Activated CD4-positive, alpha-beta T cell treated with anti-CD3 and anti-CD28 coated beads, Interleukin-2, amount 50 U/mL, for 4 hours (primary cell): ENCODE measurements around the gene ARHGAP24.
"Not testable (repeated sequence)": the region's sequence is repeated elsewhere in the genome, so short reads cannot be mapped to it uniquely, and the experiment has no call there.

Source experiments
- DNase-seq, 2 experiments: peaks; one replicate each; pipeline ENCODE4 v3.0.0-alpha.2; 2020

Gene ARHGAP24

GRCh38 chr4:85826060-85826678, 351.2 kb downstream of the ARHGAP24 start:
- DNase-seq = no peak

DNA sequence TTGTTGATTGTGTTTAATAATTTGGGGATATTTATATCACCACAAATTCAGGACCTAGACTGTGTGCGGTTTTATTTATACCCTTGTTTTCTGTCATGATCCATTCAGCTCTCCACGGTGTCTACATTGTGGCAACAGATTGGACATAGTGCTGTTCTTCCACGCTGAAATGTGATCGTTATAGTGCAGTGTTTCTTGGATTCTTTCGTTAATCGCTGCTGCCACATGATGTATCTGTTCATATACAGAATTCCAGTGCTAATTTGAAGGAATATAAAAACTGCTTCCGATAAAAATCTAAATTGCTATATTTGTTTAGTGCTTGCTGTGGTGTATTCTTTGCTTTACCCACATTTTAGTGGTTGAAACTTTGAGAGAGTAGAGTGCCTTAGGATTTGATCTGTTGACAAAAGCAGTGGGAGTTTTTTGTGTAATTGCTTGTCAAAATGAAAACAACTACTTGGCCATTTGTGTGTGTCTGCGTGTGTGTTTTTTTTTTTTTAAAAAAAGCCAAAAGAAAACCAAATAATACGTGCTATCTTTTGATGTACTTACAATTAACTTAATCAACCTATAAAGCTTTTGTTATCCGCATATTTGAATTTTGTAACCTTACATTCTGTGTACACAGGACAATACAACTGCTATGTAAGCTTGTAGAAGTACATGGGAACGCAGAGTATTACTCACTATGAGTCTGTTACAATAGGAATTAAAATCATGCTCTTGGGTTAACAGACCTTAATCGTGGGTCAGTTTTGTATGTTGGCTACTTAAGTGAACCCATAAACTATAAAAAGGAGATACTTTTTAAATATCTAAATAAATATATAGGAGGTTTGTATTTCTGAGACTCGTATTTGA, 353.3 kb downstream of the ARHGAP24 start:
- DNase-seq = no peak

DNA sequence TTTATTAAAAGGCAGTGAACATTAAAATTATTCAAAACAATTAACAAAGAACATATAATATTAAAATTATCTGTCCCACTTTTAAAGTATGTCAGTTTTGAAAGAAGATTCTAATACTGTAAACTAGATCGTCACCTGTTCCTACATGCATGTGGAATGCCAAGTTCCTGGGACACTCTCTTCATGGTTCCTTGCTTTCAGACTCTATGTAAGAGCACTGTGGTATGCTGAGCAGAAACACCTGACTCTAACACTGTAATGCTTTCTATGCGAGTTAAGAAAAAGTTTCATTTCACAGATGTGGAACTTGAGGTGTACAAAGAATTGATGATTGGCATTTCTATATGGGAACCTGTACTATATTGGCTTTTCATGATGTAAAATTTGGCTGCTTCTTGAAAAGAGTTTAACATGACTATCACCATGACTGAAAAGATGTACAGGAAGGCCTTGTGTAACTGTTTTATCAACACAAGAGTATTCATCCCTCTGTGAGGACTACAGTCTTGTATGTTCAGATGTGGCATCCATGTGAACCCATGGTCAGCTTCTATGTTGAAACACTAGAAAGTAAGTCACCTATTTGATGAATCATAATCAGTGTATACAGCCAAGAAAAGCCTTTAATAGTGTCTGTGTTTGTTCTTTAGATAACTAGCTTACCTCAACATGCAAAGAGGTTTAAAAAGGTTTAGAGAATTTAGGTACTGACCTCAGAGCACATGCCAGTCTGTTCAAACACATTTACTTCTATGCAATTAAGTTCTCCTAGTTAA, 354.5 kb downstream of the ARHGAP24 start:
- no peak for DNase-seq

DNA sequence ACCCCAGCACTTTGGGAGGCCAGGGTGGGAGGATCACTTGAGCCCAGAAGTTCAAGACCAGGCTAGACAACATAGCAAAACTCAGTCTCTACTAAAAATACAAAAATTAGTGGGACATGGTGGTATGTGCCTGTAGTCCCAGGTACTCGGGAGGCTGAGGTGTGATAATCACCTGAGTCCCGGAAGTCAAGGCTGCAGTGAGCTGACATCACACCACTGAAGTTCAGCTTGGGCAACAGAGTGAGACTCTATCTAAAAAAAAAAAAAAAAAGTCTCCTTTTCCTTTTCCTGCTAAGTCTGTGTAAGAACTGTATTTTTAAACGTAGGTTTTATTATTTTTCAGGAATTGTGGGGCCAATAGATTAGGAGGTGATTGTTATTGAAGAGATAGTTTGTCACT, 356.7 kb downstream of the ARHGAP24 start:
- DNase-seq = no peak

GRCh38 chr4:85833302-85833701, 358.4 kb downstream of the ARHGAP24 start:
- no peak for DNase-seq

DNA sequence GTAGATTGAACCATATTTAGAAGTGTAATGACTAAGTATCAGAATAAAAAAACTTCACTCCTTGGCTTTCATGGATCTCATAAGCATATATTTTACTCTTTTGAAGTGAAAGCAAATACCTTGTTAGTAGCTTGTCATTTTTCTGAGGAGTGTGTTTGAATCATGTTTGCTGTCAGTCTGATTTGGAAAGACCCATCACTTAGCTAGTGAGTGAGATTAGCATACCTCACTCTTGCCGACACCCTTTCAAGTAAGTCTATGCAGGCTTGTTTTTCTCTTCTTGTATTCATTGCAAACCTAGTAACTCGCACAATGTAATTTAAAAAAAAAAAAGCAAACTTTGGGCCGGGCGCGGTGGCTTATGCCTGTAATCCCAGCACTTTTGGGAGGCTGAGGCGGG, 360.0 kb downstream of the ARHGAP24 start:
- DNase-seq = no peak

DNA sequence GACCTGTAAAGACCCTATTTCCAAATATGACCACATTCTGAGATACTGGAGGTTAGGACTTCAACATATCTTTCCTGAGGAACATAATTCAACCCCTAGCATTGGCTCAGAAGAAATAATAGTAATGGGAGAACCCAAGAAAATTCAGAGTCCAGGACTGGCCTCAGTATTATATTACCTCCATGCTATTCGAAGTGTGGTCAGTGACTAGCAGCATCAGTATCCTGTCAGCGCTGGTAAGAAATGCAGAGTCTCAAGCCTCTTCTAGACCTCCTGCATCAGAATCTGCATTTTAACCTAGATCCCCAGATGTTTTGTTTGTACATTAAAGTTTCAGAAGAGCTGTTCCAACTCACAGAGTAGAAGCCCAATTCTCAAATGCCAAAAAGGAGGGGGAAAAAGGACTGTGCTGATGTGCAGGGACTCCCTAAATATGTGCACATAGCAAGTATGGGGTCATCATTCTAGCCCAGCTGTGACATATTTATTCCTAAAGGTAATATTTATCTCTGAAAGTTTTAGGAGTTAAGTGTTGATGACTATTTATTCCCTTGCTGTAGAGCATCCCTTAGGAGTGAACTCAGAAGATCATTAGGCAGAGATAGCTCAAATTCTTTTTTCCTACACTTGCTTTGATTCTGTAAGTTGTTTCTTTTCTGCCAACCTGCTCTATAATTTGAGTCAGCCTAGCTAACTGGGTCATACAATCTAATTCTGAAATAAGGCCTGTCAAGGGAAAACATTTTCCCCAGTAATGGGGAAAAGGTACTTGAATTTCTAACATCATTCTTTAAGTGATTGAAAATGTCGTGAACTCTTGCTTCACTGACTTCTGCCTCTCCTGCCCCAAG, 361.9 kb downstream of the ARHGAP24 start:
- DNase-seq = no peak

GRCh38 chr4:85837439-85837733, 362.4 kb downstream of the ARHGAP24 start:
- no peak for DNase-seq

GRCh38 chr4:85839981-85840451, 365.1 kb downstream of the ARHGAP24 start:
- DNase-seq = not testable (repeated sequence)

DNA sequence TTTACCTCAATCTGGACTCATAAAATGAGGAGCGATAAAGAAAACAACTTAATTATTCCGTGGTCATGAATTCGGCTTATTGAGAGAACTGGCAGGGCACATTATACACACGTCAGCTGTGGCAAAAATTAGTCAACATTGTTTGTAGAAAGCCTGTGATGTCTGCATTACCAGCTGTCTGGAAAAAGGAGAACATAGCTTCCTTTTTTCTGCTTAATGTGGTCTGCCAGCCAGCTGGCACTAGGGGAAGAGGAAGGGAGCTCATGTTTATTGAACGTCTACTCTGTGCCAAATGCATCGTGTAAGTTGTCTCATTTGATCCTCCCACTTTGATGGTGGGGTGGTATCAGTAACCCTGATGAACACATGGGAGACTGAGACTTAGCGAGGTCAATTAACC, 367.6 kb downstream of the ARHGAP24 start:
- DNase-seq = no peak

GRCh38 chr4:85853740-85854139, 378.8 kb downstream of the ARHGAP24 start:
- DNase-seq = not testable (repeated sequence)

- DNase-seq = no peak
Measured at GRCh38 chr4:85854546-85854945, 379.6 kb downstream of the ARHGAP24 start.

DNA sequence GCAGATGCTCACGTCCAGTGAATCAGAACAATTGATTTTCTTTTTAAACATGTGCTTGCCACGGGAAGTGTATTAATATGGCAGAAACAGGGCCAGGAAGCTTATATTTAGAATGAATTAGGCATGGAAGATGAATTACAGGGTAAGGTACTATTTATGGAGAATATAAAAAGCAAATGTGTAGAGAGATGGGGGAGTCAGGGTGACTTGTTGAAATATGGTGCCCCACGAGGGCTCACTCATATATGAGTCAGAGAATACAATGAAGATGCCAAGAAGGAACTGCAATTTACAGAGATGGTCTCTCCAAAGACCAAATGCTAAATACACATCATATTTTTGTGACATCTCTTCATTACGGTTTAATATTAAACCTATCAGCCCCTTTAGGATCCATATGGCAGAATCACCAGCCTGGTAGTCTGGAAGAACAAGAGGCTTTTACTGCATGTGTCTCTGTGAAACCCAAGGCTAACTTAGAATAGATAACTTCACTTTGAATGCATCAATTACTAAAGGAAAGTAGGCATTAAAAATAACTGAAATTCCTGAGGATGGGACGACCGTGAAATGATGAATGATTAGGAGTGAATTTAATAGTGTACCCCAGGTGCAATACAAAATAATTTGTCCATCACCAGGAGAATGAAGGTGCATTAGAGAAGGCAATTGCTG, 385.3 kb downstream of the ARHGAP24 start:
- DNase-seq = no peak

DNA sequence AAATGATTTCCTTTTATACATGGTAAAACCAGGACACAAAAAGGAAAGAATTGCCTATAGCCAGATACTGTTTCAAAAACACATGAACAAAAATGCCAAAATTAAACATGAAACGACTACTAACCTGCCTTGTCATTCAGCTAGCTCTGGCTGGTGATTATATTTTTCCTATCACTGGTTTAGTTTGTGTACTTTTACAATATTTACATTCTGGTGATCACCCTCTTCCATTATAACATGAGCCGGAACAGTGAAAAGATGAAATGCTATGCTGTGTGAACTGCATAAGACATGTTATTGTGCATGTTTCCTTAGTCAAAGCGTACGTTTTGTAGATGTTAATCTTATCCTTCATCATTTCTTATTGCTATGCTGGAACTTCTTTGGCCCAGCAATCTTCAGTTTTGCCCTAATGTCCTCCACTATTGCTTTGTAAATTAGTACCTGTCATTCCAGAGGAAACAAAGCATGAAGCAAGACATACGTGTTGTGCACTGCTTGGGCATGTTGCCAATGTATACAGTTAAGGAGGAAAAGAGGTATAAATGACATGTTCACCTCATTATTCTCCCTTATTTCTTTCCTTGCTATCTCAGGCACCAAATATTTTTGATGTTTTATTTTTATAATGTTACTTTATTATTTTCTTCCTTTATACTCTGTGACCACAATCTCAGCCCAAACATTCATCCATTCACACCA, 386.3 kb downstream of the ARHGAP24 start:
- no peak for DNase-seq

DNA sequence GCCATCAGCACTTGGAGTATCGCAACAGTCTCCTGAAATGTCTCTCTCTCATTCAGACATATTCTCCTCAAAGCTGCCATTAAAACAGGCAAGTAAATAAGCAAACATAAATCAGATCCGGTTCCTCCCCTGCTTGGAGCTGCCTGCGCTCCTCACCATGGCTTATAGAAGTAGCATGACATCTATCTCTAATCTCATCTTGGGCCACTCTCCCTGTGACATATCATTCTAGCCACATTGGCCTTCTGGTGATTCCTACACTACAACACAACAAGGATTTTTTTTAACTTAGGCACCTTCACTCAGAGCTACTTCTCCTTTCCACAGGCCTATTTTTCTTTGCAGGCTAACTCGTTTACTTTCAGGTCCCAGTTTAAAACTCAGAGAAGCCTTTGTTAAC, 387.9 kb downstream of the ARHGAP24 start:
- DNase-seq = no peak

GRCh38 chr4:85864259-85865205, 389.6 kb downstream of the ARHGAP24 start:
- no peak for DNase-seq

- DNase-seq = no peak
Measured at GRCh38 chr4:85865256-85865655, 390.3 kb downstream of the ARHGAP24 start.

DNA sequence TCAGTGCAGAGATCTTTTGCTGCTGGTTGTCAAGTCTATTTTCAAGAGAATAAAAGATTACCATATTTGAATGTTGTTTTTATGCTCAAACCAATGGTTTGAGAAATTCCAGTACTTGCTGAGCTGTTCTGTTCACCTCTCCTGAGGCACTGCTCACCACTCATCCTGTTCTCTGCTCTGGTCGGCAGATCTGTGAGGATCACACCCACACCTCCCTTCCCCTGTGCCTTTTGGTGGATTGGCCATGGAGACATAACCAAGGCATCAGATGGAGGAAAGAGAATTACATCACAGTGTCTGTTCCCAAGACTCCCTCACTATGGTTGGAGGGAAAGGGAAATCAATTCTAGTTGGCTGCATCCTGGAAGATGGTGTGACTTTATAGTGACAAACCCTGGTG, 391.6 kb downstream of the ARHGAP24 start:
- no peak for DNase-seq

DNA sequence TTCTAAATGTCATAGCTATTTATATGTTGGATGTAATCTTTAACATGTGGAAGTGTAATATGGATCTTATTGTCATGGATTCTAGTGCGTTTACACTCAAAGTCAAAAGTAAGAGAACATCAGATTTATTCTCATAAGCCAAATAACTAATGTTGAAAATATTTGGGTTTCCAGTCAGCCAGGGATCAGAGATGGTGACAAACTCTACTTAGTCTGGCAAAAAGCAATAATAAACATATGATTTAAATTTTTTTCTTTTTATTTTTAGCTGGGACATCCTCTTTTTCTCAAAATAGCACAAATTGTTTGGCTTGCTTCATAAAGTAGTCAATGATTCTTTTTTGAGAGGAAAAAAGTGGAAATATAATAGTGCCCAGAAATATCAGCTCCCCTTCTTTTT, 392.3 kb downstream of the ARHGAP24 start:
- DNase-seq = no peak

DNA sequence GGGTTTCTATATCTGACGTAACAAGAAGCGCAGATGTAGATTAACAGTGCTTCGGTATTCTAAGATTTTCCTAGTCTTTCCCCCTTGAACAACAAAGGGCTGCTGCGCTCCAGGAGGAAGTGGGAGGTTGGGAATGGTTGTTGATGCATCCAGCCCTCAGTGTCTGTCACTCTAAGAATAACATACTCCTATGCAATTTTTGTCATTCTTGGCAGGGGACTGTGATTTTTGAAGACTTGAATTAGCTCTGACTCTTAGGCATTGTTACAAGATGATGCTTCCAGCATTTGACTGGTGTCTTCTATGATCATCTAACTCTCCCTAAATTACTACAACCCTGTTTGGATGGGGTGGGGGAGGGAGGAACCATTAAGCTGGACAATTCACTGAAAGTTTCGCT, 394.2 kb downstream of the ARHGAP24 start:
- no peak for DNase-seq
